ENCODE results near the gene BHLHE40.

Gene BHLHE40

GRCh38 chr3:4999531-5000184, 20.4 kb downstream of the BHLHE40 start:
- FAIRE-seq (no peak), DNase-seq (ENCODE audit: low spot score) (no peak)

GRCh38 chr3:5001135-5001534, 21.9 kb downstream of the BHLHE40 start:
- FAIRE-seq (no peak), DNase-seq (ENCODE audit: low spot score) (no peak)

GRCh38 chr3:5001805-5002173, 22.6 kb downstream of the BHLHE40 start:
- FAIRE-seq: no peak
- no peak for DNase-seq (ENCODE audit: low spot score)

- FAIRE-seq (no peak), DNase-seq (ENCODE audit: low spot score) (no peak)
Observed at GRCh38 chr3:5002174-5002870, 23.1 kb downstream of the BHLHE40 start.

GRCh38 chr3:5002871-5003247, 23.6 kb downstream of the BHLHE40 start:
- DNase-seq (ENCODE audit: low spot score) (no peak), FAIRE-seq (no peak)

- DNase-seq (ENCODE audit: low spot score) (no peak), FAIRE-seq (no peak)
Observed at GRCh38 chr3:5004319-5005152, 25.3 kb downstream of the BHLHE40 start.

GRCh38 chr3:5005367-5005766, 26.1 kb downstream of the BHLHE40 start:
- DNase-seq (ENCODE audit: low spot score) (no peak), FAIRE-seq (no peak)

GRCh38 chr3:5006755-5007202, 27.5 kb downstream of the BHLHE40 start:
- no peak for FAIRE-seq
- DNase-seq (ENCODE audit: low spot score): peak; percentile 44

- no peak for FAIRE-seq
- DNase-seq (ENCODE audit: low spot score): no peak
Observed at GRCh38 chr3:5007873-5008272, 28.6 kb downstream of the BHLHE40 start.

GRCh38 chr3:5009506-5010109, 30.4 kb downstream of the BHLHE40 start:
- FAIRE-seq (no peak), DNase-seq (ENCODE audit: low spot score) (no peak)

- DNase-seq (ENCODE audit: low spot score): no peak
- FAIRE-seq: no peak
Observed at GRCh38 chr3:5010140-5010539, 30.9 kb downstream of the BHLHE40 start.

- FAIRE-seq (no peak), DNase-seq (ENCODE audit: low spot score) (no peak)
Observed at GRCh38 chr3:5010706-5011554, 31.7 kb downstream of the BHLHE40 start.

- FAIRE-seq (no peak), DNase-seq (ENCODE audit: low spot score) (no peak)
Observed at GRCh38 chr3:5011555-5012256, 32.5 kb downstream of the BHLHE40 start.

GRCh38 chr3:5012367-5012766, 33.1 kb downstream of the BHLHE40 start:
- DNase-seq (ENCODE audit: low spot score) (no peak), FAIRE-seq (no peak)

- FAIRE-seq (peak; percentile 74), DNase-seq (ENCODE audit: low spot score) (peak; percentile 79)
Observed at GRCh38 chr3:5013021-5013906, 34.0 kb downstream of the BHLHE40 start.

GRCh38 chr3:5014391-5014790, 35.2 kb downstream of the BHLHE40 start:
- DNase-seq (ENCODE audit: low spot score) (no peak), FAIRE-seq (no peak)

GRCh38 chr3:5015056-5015455, 35.8 kb downstream of the BHLHE40 start:
- no peak for FAIRE-seq

GRCh38 chr3:5016211-5017161, 37.2 kb downstream of the BHLHE40 start:
- DNase-seq (ENCODE audit: low spot score) (peak; percentile 92), FAIRE-seq (peak; percentile 82)

More at GRCh38 chr3:5015056-5015455, 35.8 kb downstream of the BHLHE40 start:
- DNase-seq (ENCODE audit: low spot score): no peak

Data from RCC 7860 (cell line).